ENCODE results near the gene CCDC57.

Gene CCDC57

DNA sequence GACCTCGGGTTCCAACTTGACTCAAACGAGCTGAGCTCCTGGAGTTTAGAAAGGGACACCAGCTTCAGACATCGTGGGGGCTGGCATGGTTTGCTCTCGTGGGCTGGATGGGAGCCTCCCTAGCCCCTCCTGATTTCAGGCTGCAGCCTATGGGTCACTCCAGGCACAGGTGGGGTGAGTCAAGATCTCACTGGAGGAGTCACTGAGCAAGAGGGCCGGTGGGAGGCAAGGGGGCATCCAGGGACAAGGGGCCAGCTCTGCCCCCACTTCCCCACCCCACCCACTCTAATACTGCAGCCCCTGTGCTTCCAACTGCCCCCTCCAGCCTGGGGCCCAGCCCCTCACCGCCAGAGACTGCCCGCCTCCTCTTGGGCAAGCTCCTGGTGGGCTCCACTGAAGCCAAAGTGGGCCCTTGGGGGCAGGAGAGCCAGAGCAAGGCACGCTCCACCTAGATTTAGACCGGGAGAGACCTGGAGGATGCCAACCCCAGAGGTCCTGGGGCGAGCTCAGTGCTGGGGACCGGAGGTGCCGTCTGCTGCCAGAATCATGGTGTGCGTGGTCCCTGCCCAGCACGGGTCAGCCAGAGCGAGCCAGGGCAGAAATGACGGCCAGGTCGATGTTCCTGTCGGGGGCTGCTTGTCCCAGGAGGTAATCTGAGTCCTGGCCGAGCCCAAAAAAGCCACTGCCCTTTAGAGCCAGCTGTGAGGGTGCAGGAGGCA, 22.6 kb upstream of the CCDC57 start:
- no peak for DNase-seq (ENCODE audit: low read depth)

DNA sequence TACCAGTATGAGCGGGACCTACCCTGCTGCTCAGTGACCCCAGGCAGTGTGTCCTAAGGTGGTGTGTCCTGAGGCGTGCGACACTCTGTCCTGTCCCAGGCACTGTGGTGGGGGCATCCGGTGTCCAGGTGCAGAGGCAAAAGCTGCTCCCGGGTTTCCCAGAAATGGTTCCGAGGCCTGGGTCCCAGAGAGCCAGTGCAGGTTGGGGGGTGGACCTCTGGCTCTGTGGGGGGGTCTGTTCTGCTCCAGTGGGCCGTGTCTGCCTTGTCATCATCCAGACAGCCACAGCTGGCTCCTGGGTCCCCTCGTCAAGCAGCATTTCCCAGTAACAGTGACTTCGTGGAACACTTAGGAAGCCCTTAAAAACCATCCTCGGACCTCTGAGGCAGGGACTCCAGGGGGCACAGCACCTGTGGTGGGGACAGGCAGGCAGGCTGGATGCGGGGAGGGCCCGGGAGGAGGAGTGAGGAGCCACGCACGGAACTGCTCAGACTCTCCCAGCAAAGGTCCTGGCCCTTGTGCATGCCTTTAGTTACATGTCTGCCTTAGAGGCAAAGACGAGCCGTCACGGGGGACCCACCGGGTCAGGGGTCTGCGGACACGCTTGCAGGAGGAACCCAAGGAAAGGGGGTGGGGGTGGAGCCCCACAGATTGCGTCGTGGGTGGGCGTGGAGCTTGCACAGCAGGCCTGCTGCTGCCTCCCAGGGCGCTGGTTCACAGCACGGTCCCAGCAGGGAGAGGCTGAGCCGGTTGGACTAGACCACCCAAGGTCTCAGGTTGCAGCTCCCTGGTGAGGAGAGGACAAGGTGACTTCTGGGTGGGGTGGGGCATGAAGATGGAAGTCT, 21.8 kb upstream of the CCDC57 start:
- no peak for DNase-seq (ENCODE audit: low read depth)

DNA sequence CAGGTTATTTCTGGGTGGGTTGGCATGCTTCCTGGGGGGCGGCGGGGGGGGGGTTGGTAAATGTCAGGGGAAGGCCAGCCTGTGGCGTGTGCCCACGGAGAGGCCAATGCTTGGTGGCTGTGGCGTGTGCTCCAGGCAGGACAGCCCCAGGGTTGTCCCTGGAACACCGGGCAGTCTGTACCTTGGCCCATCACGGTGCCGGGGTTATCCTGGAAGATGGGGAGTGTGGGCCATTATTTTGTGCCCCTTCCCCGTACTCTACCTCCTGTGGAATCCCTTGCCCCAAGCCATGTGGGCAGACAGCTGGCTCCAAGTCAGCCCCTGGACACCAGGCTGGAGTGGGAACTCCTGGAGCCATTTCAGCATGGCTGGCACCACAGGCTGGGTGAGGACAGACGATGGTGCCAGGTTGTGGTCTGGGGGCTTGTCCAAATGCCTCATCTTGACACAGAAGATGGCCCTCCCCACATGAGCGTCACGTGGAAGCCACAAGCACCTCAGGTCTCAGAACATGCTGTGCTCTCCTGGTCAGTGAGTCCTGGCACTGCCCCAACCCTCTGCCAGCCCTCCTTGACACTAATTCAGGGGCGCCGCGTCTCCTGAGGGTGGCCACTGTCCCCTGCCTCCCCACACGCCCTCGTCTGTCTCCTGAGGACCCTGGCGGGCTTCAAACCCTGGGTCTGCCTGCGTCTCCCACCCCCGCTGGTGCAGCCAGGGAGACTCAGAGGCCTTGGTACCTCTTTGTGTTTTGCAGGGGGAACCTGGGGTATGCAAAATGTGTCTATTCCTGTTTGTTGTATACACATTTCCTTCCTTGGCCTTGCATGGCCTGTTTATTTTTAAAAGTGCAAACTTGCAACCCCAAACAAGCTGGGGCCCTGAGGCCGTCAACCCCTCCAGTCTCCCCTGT, 20.5 kb upstream of the CCDC57 start:
- DNase-seq (ENCODE audit: low read depth), result no peak

DNA sequence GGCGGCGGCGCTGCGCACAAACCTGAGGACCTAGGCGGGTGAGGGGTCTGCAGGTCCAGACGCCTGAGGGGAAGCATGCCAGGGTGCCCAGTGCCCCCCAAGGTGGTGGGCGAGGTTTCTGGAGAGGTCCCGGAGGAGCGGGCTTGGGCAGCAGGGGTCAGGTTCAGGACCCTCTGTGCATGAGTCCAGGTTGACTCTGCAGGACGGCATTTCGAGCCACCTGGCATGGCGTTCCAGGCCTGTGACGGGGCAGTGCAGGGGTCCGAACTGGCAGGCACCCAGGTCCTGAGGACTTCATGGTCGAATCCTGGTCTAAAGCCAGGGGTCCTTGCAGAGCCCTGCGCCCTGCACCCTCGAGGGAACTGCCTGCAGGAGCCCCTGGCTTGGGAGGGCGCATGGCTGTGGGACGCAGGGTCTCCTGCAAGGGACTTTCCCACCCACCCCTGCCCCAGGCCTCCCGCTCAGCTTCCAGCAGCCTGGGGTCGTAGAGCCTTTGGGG, 19.7 kb upstream of the CCDC57 start:
- no peak for DNase-seq (ENCODE audit: low read depth)

DNA sequence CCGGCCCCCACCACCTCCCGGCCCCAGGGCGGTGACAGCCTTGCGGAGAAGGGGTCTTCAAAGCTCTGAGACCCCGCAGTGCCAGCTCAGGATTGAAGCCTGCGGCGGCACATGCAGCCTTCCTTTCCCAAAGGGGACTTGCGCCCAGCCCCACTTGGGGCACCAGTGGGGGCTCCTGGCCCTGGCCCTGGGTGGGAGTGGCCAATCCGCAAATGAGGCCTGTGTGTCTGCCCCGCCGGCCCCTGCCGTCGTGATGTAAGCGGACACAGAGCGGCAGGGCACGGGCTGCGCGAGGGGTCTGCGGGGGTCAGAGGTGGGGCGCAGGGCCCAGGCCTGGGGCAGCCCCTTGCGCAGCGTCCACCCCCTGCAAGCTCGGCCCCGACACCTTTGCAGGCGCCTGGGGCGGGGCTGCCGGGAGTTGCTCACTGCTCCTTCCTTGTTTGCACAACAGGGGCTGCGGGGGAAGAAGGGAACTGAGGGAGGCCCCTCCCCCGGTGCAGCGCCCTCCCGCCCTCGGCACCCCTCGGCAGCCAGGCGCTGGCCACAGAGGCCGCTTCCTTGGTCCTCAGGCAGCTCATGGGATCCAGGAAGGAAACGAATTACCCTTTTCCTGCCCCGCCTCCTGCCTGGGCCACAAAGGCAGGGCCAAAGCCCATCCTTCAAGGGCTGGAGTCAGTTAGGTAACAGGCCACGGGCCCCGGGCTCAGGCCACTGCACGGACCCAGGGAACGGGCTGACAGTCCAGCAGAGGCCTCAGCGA, 19.1 kb upstream of the CCDC57 start:
- DNase-seq (ENCODE audit: low read depth), result no peak

DNA sequence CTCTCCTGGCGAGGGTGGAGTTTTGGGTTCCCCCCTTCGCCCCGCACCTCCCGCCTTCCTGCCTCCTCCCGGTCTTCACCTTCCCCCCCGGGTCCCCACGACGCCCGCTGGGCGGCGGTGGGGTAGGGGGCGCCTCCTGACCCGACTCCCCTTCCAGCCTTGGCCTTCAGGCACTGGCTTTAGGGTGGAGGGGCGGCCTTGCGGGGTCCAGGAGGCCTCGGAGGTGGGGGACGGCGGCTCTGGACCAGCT, 18.6 kb upstream of the CCDC57 start:
- DNase-seq (ENCODE audit: low read depth), result no peak

DNA sequence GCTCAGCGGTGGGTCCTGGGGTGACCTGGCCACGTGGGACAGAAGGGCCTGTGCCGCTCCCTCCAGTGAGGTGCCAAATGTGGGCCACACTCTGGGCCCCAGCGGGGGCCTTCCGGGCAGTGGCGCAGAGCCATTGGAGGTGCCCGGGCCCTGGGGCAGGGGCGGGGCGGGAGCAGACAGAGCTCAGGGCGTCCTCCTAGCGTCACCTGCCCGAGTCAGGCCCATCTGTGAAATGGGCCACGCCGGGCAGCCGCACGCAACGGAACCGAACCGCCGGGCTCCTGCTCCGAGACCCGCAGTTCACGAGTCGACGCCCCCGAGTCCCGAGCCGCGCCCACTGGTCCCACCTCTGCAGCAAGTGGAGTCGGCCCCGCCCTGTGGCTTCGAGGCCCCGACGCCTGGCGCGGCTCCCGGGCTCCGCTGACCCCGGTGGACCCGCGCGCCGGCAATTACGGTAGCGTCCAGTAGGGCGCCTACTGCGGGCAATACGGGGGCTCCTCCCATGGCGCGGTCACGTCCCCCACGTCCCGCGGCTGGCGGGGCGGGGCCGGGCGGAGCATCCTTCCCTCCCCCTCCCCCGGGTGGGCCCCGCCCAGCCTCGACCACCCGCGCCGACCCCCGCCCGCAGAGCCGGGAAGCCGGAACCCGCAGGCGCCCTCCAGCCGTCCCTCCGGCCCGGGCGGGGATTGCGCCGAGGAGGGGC, 18.1 kb upstream of the CCDC57 start:
- DNase-seq (ENCODE audit: low read depth), result peak; percentile 76

DNA sequence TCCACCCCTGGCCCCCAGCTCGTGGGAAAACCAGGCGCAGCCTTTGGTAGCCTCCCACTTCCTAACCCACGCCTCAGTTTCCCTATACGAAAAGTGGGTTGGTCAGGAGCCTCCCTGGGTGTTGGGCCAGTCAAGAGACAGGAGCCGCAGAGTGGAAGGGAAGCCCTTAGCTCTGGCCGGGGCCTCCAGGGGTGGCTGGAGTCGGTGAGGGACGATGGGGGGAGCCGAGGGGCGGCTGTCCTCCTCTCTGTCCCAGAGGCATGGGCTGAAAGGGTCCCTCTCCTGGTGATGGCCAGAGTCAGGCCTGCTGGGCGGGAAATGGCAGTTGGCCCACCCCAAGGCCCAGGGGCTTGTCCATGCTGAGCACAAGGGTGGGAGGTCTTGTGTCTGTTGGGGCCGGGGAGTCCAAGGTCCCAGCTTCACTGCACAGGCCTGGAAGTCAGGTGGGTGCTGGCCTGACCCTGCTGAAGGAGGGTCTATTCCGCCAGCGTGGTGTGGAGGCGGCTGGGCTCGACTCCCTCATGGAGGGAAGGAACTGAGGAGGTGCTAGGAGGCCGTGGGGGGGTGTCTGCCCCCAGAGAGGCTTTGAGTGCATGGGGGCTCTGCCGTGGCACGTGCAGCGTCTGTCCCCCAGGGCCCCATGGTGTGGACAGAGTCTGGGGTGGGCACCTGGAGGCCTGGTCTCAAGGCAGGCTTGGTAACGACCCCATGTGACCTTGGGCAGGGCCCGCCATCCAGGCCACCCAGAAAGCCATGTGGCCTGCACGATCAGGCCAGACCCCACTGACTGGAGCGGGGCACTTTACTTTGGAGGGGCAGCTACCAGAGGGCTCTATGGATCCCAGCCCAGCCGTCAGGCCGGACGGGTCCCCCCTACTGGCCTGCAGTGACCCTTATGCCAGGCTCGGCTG, 17.3 kb upstream of the CCDC57 start:
- no peak for DNase-seq (ENCODE audit: low read depth)

DNA sequence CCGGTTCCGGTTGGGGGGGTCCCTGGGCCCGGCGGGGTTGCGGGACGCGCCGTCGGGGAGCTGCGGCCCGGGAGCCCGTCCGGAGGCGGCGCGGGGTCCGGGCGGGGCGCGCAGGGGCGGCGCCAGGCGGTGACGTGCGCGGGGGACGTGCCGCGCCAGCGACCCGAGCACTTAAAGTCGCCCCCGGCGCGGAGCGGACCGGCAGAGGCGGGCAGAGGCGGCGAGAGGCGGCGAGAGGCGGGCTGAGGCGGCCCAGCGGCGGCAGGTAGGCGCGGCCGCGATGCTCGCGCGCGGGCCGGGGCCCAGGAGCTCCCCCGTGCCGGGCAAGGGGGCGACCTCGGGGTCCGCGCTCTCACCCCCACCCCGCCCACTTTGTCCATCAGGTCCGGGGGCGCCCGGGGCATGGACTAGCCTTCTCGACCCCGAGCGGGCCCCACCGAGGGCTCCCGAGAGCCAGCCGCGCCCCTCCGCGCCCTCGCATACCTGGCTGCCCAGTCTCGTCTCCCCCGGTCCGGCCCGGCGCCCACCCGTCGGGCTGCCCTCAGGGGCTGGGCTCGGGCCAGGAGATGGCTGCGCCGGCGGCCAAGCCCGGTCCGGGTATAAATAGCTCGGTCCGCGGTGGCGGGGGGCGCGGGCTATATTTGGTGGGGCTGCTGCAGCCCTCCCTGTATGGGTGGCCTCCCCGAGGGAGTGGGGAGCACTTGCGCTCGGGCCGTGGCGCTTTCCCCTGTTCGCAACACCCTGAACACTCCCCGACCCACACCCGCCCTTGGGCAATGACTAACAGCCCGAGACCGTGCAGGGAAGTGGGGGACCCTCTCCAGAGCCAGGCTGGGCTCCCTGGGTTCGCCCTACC, 16.4 kb upstream of the CCDC57 start, which contains the start of gene SLC16A3:
TSS of gene SLC16A3 (plus strand) at position 201 of the 856 bp plus-strand sequence. CDS start 6,967 bp downstream, outside the sequence.
- DNase-seq (ENCODE audit: low read depth), result no peak

DNA sequence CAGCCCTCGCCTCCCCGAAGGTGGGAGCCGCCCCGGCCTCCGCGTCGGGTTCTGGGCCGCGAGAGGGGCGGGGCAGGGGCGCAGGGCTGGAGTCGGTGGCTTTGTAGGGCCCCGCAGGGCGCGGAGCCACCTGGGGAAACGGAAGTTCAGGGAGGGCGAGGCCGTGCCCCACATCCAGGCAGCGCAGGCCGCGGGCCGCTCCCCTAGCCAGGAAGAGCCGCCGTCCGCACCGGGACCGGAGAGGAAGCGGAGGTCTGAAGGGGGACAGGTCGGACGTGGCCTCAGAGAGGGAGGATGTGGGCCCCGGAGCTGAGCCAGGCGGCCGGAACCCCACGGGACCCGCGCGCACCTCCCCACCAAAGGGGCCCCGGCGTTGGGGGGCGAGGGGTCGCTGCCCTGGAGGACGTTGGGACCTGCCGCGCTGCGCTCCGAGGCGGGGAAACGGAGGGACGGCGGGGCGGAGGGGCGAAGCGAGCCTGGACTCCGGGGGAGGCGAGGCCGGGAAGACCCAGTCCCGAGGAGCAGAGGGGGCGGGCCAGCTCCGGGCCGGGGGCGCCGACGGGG, 15.7 kb upstream of the CCDC57 start:
- DNase-seq (ENCODE audit: low read depth), result no peak

DNA sequence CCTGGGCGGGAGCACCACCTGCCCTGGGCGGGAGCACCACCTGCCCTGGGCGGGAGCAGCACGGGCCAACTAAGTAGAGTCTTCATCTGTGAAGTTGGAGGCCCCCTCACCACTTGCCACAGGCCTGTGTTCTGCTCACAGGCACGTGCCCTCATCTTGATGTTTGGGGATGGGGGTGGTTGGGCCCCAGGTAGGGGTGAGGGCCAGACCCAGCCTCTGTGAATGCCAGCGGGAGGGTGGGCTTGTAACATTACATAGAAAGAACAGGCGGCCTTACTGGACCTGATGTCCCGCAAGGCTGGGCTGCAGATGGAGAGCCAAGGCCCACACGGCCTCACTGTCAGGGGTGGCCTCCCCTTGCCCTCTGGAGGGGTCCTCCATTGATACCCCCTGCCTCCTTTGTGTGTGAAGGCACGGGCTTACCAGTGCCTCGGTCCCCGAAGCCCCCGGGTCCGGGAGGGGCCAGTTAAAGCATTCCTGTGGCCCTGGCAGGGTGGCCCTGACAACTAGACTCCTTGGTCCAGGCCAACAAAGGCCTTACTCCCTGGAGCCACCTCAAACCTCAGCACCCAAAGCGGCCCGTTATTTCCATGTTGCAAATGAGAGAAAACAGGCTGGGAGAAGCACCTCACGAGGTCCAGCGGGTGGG, 15.1 kb upstream of the CCDC57 start:
- no peak for DNase-seq (ENCODE audit: low read depth)

DNA sequence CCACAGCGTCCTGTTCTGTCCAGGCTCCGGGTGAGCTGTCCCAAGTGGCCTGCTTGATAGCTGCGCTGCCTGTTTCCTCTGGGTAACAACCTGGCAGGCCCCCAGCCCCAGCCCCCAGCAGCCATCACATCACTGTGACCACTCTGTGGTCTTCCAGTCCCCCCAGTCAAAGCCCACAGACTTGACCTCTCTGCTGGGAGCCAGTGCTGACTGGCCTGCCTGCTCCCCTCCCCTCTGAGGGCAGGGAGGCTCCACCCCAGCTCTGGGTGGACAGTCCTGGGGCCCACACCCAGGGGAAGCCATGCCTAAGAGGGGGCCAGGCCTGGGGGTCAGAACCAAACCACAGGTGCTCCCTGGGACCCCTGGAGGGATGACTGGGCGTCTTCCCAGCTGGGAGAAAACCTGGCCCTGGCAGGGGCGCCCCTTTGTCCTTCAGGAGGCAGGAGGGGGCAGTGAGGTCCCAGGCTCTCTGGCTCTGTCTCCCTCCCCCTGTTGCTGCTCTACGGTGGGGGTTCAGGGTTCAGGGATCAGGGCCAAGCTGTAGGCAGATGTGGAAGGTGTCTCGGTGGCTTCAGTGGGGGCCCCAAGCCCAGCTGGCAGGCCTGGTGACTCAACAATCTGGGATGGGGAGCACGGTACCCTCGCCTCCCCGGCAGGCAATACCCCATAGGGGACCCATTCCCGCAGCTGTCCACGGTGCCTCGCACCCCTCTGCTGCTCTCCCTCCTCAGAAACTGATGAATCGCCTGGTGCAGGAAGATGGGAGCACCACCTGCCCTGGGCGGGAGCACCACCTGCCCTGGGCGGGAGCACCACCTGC, 14.4 kb upstream of the CCDC57 start:
- no peak for DNase-seq (ENCODE audit: low read depth)

DNA sequence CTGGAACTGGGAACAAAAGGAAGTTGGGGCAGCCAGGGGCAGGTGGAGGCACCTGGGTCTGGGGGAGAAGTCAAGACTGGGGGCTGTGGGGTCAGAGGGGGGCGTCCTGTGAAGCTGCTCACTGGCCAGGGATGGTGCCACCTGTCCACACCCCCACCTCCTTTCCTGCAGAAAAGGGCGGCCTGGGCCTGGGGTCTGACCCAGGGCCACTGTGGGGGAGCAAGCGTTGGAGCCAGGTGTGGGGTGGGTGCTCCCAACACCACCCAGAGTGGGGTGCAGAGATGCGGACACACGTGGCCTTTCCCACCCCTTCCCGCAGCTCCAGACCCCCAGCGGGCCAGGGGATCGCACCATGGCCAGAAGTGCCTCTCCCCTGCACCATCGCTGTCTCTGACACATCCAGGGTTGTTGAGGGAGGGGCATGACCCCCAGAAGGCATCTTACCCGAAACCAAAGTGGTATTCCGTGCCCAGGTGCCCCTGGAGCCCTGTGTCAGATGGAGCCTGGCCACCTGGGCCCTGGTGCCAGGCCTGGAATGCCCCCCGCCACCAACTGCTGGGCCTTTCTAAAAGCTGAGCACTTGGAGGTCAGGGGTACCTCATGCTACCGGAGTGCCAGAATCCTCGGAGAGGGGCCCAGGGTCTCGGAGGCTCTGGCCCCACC, 13.6 kb upstream of the CCDC57 start:
- DNase-seq (ENCODE audit: low read depth), result no peak

DNA sequence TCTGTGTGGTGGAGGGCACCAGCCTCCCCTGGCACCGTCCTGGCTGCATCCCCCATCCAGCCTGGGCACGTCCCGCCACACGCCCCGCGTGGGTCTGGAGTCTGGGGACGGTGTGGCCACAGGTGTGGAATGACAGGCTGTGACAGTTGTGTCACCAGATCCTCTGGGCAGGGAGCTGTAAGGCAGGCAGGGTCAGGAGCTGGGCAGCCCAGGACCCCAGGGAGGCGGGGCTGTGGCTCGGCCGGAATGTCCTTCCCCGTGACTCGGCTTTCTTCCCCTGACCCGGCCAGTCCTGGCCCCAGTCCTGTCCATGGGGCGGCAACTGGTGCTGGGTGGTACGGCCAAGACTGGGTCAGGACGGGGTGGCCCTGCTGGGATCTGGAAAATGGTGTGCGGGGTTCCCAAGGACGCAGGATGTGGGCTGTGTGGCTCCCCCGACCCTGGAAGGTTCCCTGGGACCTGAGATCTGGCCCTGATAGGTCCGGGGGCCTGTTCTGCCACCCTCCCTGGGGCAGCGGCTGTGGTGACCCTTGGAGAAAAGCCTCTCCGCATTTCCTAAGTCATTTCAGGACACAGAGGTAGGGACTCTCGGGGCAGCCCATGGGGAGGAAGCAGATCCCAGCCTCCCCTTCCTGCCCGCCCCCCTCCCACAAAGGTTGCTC, 12.9 kb upstream of the CCDC57 start:
- no peak for DNase-seq (ENCODE audit: low read depth)

DNA sequence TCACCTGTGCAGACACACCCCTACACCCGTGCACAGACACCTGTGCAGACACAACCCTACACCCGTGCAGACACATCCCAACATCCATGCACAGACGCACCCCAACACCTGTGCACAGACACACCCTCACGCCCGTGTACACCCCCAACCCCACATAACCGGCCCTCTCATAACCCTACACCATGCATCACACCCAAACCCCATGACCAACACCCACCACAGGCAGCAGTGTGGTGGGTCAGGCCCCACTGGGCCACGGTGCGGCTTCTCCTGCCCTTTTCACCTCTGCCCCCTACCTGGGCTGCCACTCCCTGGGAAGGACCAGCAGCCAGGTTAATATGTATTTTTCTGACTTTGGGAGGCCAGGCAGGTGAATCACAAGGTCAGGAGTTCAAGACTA, 12.0 kb upstream of the CCDC57 start:
- DNase-seq (ENCODE audit: low read depth), result no peak

DNA sequence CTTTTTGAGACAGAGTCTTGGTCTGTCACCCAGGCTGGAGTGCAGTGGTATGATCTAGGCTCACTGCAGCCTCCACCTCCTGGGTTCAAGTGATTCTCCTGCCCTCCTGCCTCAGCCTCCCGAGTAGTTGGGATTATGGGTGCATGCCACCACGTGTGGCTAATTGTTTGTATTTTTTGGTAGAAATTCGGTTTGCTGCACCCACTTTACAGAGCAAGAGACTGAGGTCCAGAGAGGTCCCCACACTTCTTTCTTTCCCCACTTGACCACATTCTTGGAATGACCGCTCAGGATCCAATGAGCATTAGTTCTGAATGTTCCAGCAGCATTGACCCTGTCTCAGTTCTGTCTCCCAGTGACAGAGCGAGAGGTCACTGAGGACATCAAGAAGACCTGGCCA, 10.9 kb upstream of the CCDC57 start:
- no peak for DNase-seq (ENCODE audit: low read depth)

Data from fibroblast of the conjunctiva (primary cell).